GM12864 (cell line): Measurements from ENCODE around the gene PLK2.

Experiments
- DNase-seq: peaks from one replicate; pipeline ENCODE4 v3.0.0-alpha.2; 2011; ENCODE audit warnings: low read depth
- H3K4me3 ChIP-seq: 2 replicates; pipeline ENCODE4 v1.5.1; 2011; ENCODE audit warnings: mild to moderate bottlenecking, low read depth, low read length, control low read depth
- TF ChIP-seq, protein P1 (sequence below): IDR thresholded peaks from 2 replicates; pipeline ENCODE4 v1.5.1; 2011; ENCODE audit warnings: low read depth, mild to moderate bottlenecking, moderate library complexity, low read length, control low read depth, inconsistent platforms; ENCODE audit errors: missing control alignments

Gene PLK2

DNA sequence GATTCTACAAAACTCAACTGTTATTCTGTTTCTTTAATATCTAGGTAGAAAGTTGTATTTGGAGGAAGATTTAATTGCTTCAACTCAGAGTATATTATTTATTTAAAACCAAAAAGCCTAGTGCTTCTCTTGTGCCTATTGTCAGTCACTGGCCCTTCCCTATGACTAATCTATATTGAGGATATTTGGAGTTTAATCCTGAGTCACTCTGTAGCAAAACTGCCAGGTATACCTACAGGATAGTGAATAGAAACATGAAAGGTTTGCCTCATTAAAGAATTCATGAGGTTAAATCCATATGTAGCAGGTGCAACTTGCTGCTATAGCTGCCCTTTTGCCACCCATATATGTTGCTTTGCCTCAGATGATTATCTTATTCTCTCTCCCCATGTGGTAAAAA is 15.1 kb downstream of the PLK2 start:
- TF ChIP-seq, protein P1, sequence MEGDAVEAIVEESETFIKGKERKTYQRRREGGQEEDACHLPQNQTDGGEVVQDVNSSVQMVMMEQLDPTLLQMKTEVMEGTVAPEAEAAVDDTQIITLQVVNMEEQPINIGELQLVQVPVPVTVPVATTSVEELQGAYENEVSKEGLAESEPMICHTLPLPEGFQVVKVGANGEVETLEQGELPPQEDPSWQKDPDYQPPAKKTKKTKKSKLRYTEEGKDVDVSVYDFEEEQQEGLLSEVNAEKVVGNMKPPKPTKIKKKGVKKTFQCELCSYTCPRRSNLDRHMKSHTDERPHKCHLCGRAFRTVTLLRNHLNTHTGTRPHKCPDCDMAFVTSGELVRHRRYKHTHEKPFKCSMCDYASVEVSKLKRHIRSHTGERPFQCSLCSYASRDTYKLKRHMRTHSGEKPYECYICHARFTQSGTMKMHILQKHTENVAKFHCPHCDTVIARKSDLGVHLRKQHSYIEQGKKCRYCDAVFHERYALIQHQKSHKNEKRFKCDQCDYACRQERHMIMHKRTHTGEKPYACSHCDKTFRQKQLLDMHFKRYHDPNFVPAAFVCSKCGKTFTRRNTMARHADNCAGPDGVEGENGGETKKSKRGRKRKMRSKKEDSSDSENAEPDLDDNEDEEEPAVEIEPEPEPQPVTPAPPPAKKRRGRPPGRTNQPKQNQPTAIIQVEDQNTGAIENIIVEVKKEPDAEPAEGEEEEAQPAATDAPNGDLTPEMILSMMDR, result no peak
- DNase-seq, result no peak
- H3K4me3 ChIP-seq, result no peak overlapping the region

DNA sequence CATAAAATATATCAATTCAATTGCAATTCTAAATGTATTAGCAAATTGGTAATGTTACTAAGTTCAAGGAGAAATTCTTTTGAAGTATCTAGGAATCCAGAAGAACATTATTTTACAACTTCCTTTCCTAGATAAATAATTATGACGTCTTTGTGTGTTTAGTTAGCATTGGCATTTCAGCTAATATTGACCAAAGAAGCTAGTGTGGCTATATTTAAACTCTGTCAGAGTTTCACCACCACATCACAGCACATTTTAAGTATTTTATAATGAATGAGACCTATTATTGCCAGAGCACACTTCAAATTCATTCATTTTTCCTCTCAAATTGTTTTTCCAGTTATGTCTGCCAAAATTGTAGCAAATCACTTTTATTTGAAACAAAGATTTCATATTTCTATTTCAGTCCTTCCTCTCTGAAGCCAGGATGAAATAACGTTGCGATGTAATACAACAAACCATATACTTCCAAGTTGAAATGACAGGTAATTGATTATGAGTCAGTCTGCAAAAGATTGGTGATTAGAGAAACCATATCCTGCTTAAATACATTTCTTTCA is 18.9 kb downstream of the PLK2 start:
- no peak for DNase-seq
- TF ChIP-seq, protein P1, result no peak
- no peak overlapping the region for H3K4me3 ChIP-seq

DNA sequence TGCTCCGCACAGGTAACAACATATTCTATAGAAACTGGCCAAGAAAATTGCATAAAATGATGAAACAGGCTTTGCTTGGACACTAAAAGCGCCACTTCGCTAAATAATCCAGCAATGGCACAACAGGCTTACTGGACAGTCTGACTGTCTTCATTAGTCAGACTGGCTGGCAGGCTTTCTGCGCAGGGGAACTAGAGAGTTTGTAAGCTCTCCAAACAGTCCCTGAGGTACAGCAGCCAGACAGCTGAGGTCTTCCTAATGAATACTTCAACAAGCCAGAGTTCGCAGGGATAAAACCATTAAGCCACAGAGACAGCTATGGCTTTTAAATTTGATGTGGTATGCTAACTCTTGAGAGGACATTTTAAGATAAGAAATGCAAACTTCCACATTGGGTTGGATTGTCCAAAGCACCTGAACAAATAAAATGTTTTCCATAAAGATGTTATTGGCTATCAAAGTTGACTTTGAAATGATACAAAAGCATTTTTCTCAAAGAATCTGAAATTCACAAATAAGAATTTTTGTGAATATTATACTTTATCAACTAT is 20.7 kb downstream of the PLK2 start:
- no peak overlapping the region for H3K4me3 ChIP-seq
- TF ChIP-seq, protein P1, result no peak
- DNase-seq, result no peak

DNA sequence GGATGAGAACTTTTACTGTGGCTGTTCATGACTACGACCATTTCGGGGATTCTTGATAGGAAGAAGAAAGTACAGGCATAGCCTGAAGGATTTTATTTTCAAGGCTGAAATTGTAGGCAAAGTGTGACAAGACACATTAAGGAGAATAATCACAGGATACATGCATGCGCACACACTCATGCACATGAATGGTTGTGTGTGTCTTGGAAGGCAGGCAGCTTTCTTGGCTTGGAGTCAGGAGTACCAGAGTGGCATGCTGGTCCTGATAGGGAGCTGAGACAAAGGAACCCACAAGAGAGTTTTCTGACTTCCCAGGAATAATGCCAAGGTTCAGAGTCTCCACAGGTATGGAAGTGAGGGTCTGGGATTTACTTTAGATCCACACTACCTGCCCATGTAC is 22.2 kb downstream of the PLK2 start:
- H3K4me3 ChIP-seq, result no peak overlapping the region
- no peak for DNase-seq
- TF ChIP-seq, protein P1, result no peak

DNA sequence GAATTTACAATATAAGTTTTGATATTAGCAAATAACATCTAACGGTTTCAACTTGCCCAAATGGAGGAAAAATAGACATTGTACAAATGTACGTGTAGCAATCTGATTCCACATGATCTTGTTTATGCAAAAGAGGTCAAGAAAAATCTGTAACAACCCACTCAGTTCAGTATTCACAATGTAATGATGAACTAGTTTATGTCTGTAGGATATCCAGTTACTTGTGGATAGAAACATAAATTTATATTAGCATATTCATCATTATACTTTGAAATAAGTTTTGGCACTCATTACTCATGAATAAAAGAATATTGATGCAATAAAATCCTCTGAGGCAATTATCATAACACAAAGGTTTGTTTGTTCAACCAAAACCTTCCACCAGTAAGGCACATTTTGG is 28.1 kb downstream of the PLK2 start:
- no peak for DNase-seq
- H3K4me3 ChIP-seq, result no peak overlapping the region
- TF ChIP-seq, protein P1, result no peak

DNA sequence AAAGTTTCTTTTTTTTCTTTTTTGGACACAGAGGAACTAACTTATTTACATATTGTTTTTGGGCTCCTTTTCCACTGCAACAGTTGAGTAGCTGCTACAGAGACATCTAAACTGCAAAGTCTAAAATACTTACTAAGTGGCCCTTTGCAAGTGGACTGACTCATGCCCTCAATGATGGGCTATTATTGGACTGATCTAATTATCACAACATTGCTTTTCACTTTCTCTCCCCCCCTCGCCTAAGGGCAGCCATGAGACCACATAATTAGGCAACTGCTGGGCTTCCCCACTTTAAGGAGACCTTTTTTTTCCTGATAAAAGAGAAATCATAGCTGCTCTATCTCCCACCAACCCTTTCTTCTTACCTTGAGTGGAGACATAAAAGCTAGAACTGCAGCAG is 47.0 kb downstream of the PLK2 start:
- DNase-seq, result no peak
- TF ChIP-seq, protein P1, result no peak
- no peak overlapping the region for H3K4me3 ChIP-seq

DNA sequence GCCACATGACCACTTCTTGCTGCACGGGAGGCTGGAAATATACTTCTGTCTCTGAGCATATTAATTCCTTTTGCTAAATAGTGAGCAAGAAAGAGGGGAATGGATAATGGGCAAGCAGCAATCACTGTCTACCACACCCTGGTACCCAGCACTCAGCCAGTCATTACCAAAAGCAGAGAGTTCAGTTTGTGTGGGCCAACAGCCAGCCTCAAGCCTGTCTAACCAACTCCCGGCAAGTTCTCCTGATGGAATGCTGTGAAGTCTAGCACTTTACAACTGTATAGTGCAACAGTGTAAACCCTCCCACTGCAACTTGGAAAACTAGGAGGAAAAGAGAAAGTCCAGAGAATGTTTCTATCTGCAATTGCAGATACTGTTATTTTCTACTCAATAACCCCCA is 47.8 kb downstream of the PLK2 start:
- TF ChIP-seq, protein P1, result no peak
- DNase-seq, result no peak
- no peak overlapping the region for H3K4me3 ChIP-seq
